WI38 (cell line): ENCODE measurements around the gene HS6ST3.

Experiments used
- H3K4me3 ChIP-seq: 2 replicates; pipeline ENCODE4 v1.5.1; 2011; ENCODE audit warnings: low read depth, mild to moderate bottlenecking, control low read depth, low read length
- CTCF ChIP-seq: IDR thresholded peaks from 2 replicates; pipeline ENCODE4 v1.5.1; 2012; ENCODE audit warnings: low read depth, mild to moderate bottlenecking, control low read depth, low read length

HS6ST3 gene

GRCh38 chr13:96527497-96527896 is 437.6 kb downstream of the HS6ST3 start:
- H3K4me3 ChIP-seq, result no peak overlapping the region
- no peak for TF ChIP-seq CTCF

GRCh38 chr13:96532804-96533203 is 442.9 kb downstream of the HS6ST3 start:
- TF ChIP-seq CTCF, result no peak

GRCh38 chr13:96533408-96533807 is 443.5 kb downstream of the HS6ST3 start:
- TF ChIP-seq CTCF, result no peak
- no peak overlapping the region for H3K4me3 ChIP-seq

More at GRCh38 chr13:96532804-96533203, 442.9 kb downstream of the HS6ST3 start:
- no peak overlapping the region for H3K4me3 ChIP-seq

- TF ChIP-seq CTCF, result no peak
- no peak overlapping the region for H3K4me3 ChIP-seq
Observed at GRCh38 chr13:96539791-96540190, 449.9 kb downstream of the HS6ST3 start.

GRCh38 chr13:96540670-96541069 is 450.8 kb downstream of the HS6ST3 start:
- TF ChIP-seq CTCF, result no peak
- H3K4me3 ChIP-seq, result no peak overlapping the region

- no peak overlapping the region for H3K4me3 ChIP-seq
- no peak for TF ChIP-seq CTCF
Observed at GRCh38 chr13:96542986-96543385, 453.1 kb downstream of the HS6ST3 start.

GRCh38 chr13:96544957-96545356 is 455.1 kb downstream of the HS6ST3 start:
- no peak for TF ChIP-seq CTCF

More at GRCh38 chr13:96544957-96545356, 455.1 kb downstream of the HS6ST3 start:
- H3K4me3 ChIP-seq, result no peak overlapping the region
